Esophagus (tissue), 2 donors: ENCODE data around the gene CHD6. TPM values are rescaled to one million over a fixed set of nuclear protein-coding genes. Genes with fewer than 3 reads are reported as not detected.

ENCODE experiments used
- H3K27ac ChIP-seq, 2 donors: one replicate each; pipeline ENCODE4 v1.5.1; 2013; ENCODE audit warnings: low read depth in 2 of 2, mild to moderate bottlenecking in 2 of 2, inconsistent platforms in 1 of 2, low read length in 1 of 2, moderate library complexity in 1 of 2
- H3K27me3 ChIP-seq, 2 donors: one replicate each; pipeline ENCODE4 v1.6.1; 2013; ENCODE audit warnings: low read length in 2 of 2, control low read depth in 1 of 2, mild to moderate bottlenecking in 1 of 2; ENCODE audit not compliant: insufficient read depth in 2 of 2, control insufficient read depth in 1 of 2
- H3K36me3 ChIP-seq, 2 donors: one replicate each; pipeline ENCODE4 v1.6.1; 2013; ENCODE audit warnings: low read length in 1 of 2; ENCODE audit not compliant: control insufficient read depth in 2 of 2, insufficient read depth in 2 of 2
- H3K4me1 ChIP-seq, 2 donors: one replicate each; pipeline ENCODE4 v1.6.1; 2013; ENCODE audit warnings: low read length in 1 of 2; ENCODE audit not compliant: control insufficient read depth in 2 of 2, insufficient read depth in 2 of 2
- H3K4me3 ChIP-seq, 2 donors: one replicate each; pipeline ENCODE4 v1.5.1; 2013; ENCODE audit warnings: low read length in 2 of 2, mild to moderate bottlenecking in 2 of 2, low read depth in 1 of 2, moderate library complexity in 1 of 2
- H3K9me3 ChIP-seq, 2 donors: one replicate each; pipeline ENCODE4 v1.6.1; 2013; ENCODE audit warnings: mild to moderate bottlenecking in 2 of 2, low read depth in 1 of 2, low read length in 1 of 2, moderate library complexity in 1 of 2; ENCODE audit not compliant: control insufficient read depth in 2 of 2, insufficient read depth in 1 of 2
- WGBS, 2 donors: extraction: QIAGEN DNeasy Blood & Tissue Kit; methylation state at CpG; one replicate each; pipeline ENCODE4 v1.1.7; 2013; 5-methylcytosine and 5-hydroxymethylcytosine counted together
- polyA plus RNA-seq, 2 donors: library from polyadenylated mRNA; stranded (reverse); fragments of 200-250 nt; gene quantifications; one replicate each; pipeline ENCODE4 v1.2.3, GENCODE V29; 2013
- donor health status: healthy with polysubstance abuse.
- donor health status: Bipolar disorder and iron deficiency.

The CHD6 gene
- 1 to 10 TPM; 4.4 to 9.2 TPM for polyA plus RNA-seq

- no peaks in the 10 kb centered on the region for H3K36me3 ChIP-seq
Measured at GRCh38 chr20:41617902-41618806, at the start of gene CHD6. CHD6 (minus strand) TSS chr20:41618377; CDS start chr20:41551337, 67,040 bp downstream.

GRCh38 chr20:41664584-41664983 is 46.4 kb upstream of the CHD6 start:
- Histone ChIP-seq H3K9me3 (peaks cover 0 to 4% of the 10 kb centered on the region in 2 donors), H3K36me3 (no peaks in the 10 kb centered on the region), H3K27ac (no peak overlapping the region), H3K27me3 (no peaks in the 10 kb centered on the region), H3K4me3 (no peak overlapping the region), H3K4me1 (no peaks in the 10 kb centered on the region)
- WGBS, 2 donors = 42 to 63% methylated on average over 5 of the region's 5 CpGs

More at GRCh38 chr20:41617902-41618806, at the start of gene CHD6:
- Histone ChIP-seq H3K27ac (peak within 1 kb of the TSS; percentile 86 to 93), H3K4me3 (peak within 1 kb of the TSS; percentile 78 to 99), H3K4me1 (no peaks in the 10 kb centered on the region), H3K27me3 (no peaks in the 10 kb centered on the region), H3K9me3 (no peaks in the 10 kb centered on the region)
- 0 to 1% methylated on average over 51 to 102 of the region's 102 CpGs for WGBS, 2 donors

DNA sequence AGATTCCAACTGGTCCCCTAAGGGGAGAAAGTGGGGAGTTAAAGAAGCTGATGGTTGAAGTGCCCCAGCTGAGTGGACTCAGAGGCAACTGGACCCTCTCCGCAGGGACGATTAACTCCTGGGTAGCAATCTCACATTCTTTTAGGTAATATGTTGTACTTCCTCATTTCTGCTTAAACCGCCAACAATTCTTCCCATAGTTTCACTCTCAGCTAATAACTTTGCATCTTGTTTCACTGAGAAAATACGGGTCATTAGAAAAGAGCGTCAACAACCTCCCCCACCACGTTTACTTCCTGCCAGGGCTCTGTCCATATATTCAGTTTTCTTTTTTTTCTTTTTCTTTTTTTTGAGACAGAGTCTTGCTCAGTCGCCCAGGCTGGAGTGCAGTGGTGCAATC is 39.5 kb upstream of the CHD6 start:
- Histone ChIP-seq H3K36me3 (no peaks in the 10 kb centered on the region), H3K27ac (no peak overlapping the region), H3K27me3 (no peaks in the 10 kb centered on the region), H3K4me3 (no peak overlapping the region), H3K9me3 (no peaks in the 10 kb centered on the region), H3K4me1 (no peaks in the 10 kb centered on the region)
- WGBS, 2 donors = 68 to 70% methylated on average over 7 of the region's 7 CpGs

DNA sequence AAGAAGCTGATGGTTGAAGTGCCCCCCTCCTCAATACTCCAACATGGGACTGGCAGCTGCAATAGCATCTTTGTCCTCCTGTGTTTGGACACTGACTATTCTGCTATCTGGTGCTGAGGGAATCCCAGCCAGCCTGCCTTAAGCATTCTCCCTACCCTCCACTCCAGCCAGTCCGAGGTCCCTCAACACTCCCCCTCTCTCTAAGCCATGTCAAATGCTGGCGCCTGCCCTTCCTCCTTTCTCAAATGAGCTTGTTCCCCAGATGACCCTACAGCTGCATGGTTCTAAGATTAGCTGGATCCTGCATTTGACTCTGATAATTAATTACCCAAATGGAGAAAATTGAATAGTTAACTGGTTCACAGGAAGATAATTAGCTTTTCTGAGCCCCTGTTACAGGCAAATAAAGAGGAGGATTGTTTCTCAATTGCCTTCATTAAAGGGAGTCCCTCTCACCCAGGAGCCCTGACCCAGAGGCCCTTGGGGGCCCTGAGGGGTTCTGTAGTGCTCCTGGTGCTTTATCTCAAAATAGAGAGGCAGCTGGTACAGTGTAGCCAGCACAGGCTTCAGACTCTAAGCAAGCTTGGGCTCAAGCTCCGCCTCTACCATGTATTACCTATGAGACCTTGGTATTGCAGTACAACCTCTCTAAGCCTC is 37.9 kb upstream of the CHD6 start:
- Histone ChIP-seq H3K27me3 (no peaks in the 10 kb centered on the region), H3K27ac (no peak overlapping the region), H3K36me3 (no peaks in the 10 kb centered on the region), H3K4me3 (no peak overlapping the region), H3K9me3 (no peaks in the 10 kb centered on the region), H3K4me1 (no peaks in the 10 kb centered on the region)
- 72 to 79% methylated on average over 3 of the region's 3 CpGs for WGBS, 2 donors

GRCh38 chr20:41654884-41655283 is 36.7 kb upstream of the CHD6 start:
- H3K27ac ChIP-seq = no peak overlapping the region
- no peaks in the 10 kb centered on the region for H3K9me3 ChIP-seq
- H3K4me3 ChIP-seq = no peak overlapping the region
- H3K36me3 ChIP-seq = no peaks in the 10 kb centered on the region
- peaks cover 0 to 2% of the 10 kb centered on the region in 2 donors for H3K4me1 ChIP-seq
- H3K27me3 ChIP-seq = no peaks in the 10 kb centered on the region
- 61 to 84% methylated on average over 1 of the region's 1 CpG for WGBS, 2 donors

- no peaks in the 10 kb centered on the region for H3K9me3 ChIP-seq
- 54 to 64% methylated on average over 3 of the region's 3 CpGs for WGBS, 2 donors
- H3K27ac ChIP-seq = no peak overlapping the region
- H3K4me1 ChIP-seq = peaks cover 0 to 2% of the 10 kb centered on the region in 2 donors
- H3K36me3 ChIP-seq = no peaks in the 10 kb centered on the region
- H3K27me3 ChIP-seq = no peaks in the 10 kb centered on the region
- no peak overlapping the region for H3K4me3 ChIP-seq
Measured at GRCh38 chr20:41654292-41654691, 36.1 kb upstream of the CHD6 start.

DNA sequence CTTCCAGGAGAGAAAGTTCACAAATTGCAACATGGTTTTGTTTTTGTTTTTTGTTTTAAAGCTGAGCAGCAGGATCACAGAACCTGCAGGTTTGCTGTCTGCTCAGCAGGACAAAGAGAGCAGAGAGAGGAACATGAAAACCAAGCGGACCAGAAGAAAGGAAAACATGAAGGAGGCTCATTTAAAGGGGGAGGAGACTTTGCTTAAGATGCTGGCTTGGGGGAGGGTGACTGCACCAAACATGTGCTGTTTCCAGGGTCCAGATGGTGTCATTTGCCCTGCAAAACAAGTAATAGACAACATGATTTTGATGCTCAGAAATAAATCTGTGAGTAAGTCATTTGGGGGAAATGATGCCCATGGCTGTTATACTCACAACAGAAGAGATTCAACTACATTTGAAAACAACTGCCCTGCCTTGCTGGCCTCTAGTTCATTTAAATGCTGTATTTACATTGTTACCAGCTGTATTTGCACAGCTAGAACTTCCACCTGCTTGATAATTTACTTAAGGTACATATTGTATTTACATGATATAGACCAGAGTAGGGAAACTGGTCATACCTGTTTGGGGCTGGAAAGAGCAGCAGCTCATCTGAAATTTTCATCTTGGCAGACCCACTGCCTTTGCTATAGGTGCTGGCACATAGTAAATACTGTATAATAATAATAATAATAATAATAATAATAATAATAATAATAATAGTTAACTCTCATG is 32.2 kb upstream of the CHD6 start:
- Histone ChIP-seq H3K27me3 (no peaks in the 10 kb centered on the region), H3K27ac (peak overlapping the region in 1 of 2 donors; percentile 24), H3K9me3 (no peaks in the 10 kb centered on the region), H3K4me1 (peaks cover 0 to 5% of the 10 kb centered on the region in 2 donors), H3K4me3 (no peak overlapping the region), H3K36me3 (no peaks in the 10 kb centered on the region)
- WGBS, 2 donors = 33 to 45% methylated on average over 1 of the region's 1 CpG

DNA sequence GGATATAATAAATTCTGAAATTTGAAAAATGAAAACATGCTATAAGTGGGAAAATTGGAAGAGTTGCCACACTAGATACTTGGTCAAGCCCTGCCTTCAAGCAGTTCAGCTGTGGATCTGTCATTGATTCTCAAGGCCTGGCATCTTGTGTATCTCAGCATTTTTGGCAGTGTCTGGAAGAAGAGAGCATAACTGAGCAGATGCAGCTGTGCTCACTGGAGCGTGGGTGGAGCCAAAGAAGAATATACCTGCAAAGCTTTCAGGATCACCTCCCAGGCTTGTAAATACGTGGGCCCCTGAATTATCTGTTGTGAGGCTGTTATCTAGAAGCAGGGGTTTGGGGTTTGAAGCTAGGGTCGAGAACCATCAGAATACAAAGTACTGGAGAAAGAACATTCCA is 31.3 kb upstream of the CHD6 start:
- peak overlapping the region in 1 of 2 donors; percentile 24 for H3K27ac ChIP-seq
- 38 to 39% methylated on average over 3 of the region's 3 CpGs for WGBS, 2 donors
- H3K9me3 ChIP-seq = no peaks in the 10 kb centered on the region
- no peaks in the 10 kb centered on the region for H3K27me3 ChIP-seq
- peaks cover 0 to 5% of the 10 kb centered on the region in 2 donors for H3K4me1 ChIP-seq
- H3K36me3 ChIP-seq = no peaks in the 10 kb centered on the region
- H3K4me3 ChIP-seq = no peak overlapping the region

GRCh38 chr20:41645372-41645771 is 27.2 kb upstream of the CHD6 start:
- Histone ChIP-seq H3K27ac (peak overlapping the region in 1 of 2 donors; percentile 52), H3K9me3 (no peaks in the 10 kb centered on the region), H3K27me3 (no peaks in the 10 kb centered on the region), H3K36me3 (no peaks in the 10 kb centered on the region), H3K4me3 (no peak overlapping the region), H3K4me1 (peaks cover 0 to 13% of the 10 kb centered on the region in 2 donors)
- WGBS, 2 donors = 47 to 62% methylated on average over 3 of the region's 3 CpGs
